HEK293 (cell line): ENCODE measurements around the gene HSPB3.

ENCODE experiments used
- CTCF ChIA-PET: fragments of 350-600 bp; formaldehyde crosslinking; extraction: SDS; loops from one replicate; lab custom pipeline; 2021; ENCODE audit warnings: antibody characterized with exemption; lab: Yijun Ruan, JAX
- POLR2A ChIA-PET: fragments of 300-600 bp; formaldehyde crosslinking; extraction: SDS; loops from one replicate; lab custom pipeline; 2020; ENCODE audit warnings: antibody characterized with exemption, inconsistent platforms; lab: Yijun Ruan, JAX
- H3K27ac ChIP-seq: fragments of 200-500 bp; sonication (Bioruptor generic); 2 replicates; pipeline ENCODE4 v1.5.1; 2014; ENCODE audit warnings: low read depth, low read length, control low read depth, inconsistent platforms; ENCODE audit errors: extremely low read depth
- H3K36me3 ChIP-seq, 2 experiments: fragments of 200-500 bp in 1 of 2; sonication (Bioruptor generic) in 1 of 2; 1 replicate in 1 of 2; 2 replicates in 1 of 2; pipeline ENCODE4 v1.5.1; 2014 to 2017; ENCODE audit warnings: inconsistent platforms in 2 of 2, low read length in 2 of 2; ENCODE audit not compliant: control insufficient read depth in 2 of 2, insufficient read depth in 1 of 2
- H3K4me1 ChIP-seq: fragments of 200-500 bp; sonication (Bioruptor generic); 2 replicates; pipeline ENCODE4 v1.5.1; 2014; ENCODE audit warnings: mild to moderate bottlenecking, low read length, inconsistent platforms; ENCODE audit not compliant: control insufficient read depth, insufficient read depth
- H3K4me3 ChIP-seq: 2 replicates; pipeline ENCODE4 v1.5.1; 2011; ENCODE audit warnings: low read depth, mild to moderate bottlenecking, control low read depth, low read length, moderate library complexity
- H3K9me3 ChIP-seq: fragments of 200-500 bp; sonication (Bioruptor generic); 2 replicates; pipeline ENCODE4 v1.5.1; 2014; ENCODE audit warnings: low read depth, low read length, inconsistent platforms; ENCODE audit not compliant: control insufficient read depth, insufficient read depth
- ZFP37 ChIP-seq: fragments of 450-650 bp; formaldehyde crosslinking; IDR thresholded peaks from 2 replicates; pipeline ENCODE4 v1.5.1; 2016; ENCODE audit warnings: missing biosample characterization, missing genetic modification characterization
- ZNF114 ChIP-seq: fragments of 450-650 bp; formaldehyde crosslinking; IDR thresholded peaks from 2 replicates; pipeline ENCODE4 v1.5.0; 2017; ENCODE audit warnings: missing biosample characterization, missing genetic modification characterization
- ZNF155 ChIP-seq: fragments of 450-650 bp; formaldehyde crosslinking; IDR thresholded peaks from 2 replicates; pipeline ENCODE4 v1.5.1; 2016; ENCODE audit warnings: missing biosample characterization, missing genetic modification characterization
- ZNF26 ChIP-seq: fragments of 450-650 bp; formaldehyde crosslinking; IDR thresholded peaks from 2 replicates; pipeline ENCODE4 v1.5.1; 2016; ENCODE audit warnings: missing biosample characterization, missing genetic modification characterization
- ZNF266 ChIP-seq: fragments of 450-650 bp; formaldehyde crosslinking; IDR thresholded peaks from 2 replicates; pipeline ENCODE4 v1.5.1; 2016; ENCODE audit warnings: missing biosample characterization, missing genetic modification characterization, low read depth
- ZNF623 ChIP-seq: fragments of 450-650 bp; formaldehyde crosslinking; IDR thresholded peaks from 2 replicates; pipeline ENCODE4 v1.5.1; 2016; ENCODE audit warnings: missing biosample characterization, missing genetic modification characterization
- ZNF785 ChIP-seq: fragments of 450-650 bp; formaldehyde crosslinking; IDR thresholded peaks from 2 replicates; pipeline ENCODE4 v1.5.1; 2016; ENCODE audit warnings: missing biosample characterization, missing genetic modification characterization
- ZSCAN18 ChIP-seq: fragments of 450-650 bp; formaldehyde crosslinking; IDR thresholded peaks from 2 replicates; pipeline ENCODE4 v1.5.1; 2016; ENCODE audit warnings: missing biosample characterization, missing genetic modification characterization

Gene HSPB3

GRCh38 chr5:54495027-54495426 is 39.5 kb downstream of the HSPB3 start:
- Histone ChIP-seq H3K27ac (no peak overlapping the region), H3K36me3 (no peaks in the 10 kb centered on the region), H3K4me3 (no peak overlapping the region), H3K4me1 (no peaks in the 10 kb centered on the region), H3K9me3 (no peaks in the 10 kb centered on the region)
- ChIA-PET POLR2A (no interaction called here), CTCF (interaction anchor here (1.2 to 2.2 kb wide), 2 partner anchors 22 to 251 kb away, joined by 3 to 8 read pairs; partner anchors contain the start of gene SNX18)
- TF ChIP-seq ZNF26 (tag by site-specific recombination) (no peak), ZSCAN18 (tag by site-specific recombination) (no peak), ZNF155 (tag by site-specific recombination) (no peak), ZNF114 (tag by site-specific recombination) (no peak), ZNF623 (no peak), ZNF785 (tag by site-specific recombination) (no peak), ZNF266 (tag by site-specific recombination) (no peak), ZFP37 (tag by site-specific recombination) (no peak)
